Measurements from ENCODE around the gene TYRP1.

GRCh38 chr9:12643686-12644085 lies 49.5 kb upstream of the TYRP1 start:
- TF ChIP-seq, protein P1, sequence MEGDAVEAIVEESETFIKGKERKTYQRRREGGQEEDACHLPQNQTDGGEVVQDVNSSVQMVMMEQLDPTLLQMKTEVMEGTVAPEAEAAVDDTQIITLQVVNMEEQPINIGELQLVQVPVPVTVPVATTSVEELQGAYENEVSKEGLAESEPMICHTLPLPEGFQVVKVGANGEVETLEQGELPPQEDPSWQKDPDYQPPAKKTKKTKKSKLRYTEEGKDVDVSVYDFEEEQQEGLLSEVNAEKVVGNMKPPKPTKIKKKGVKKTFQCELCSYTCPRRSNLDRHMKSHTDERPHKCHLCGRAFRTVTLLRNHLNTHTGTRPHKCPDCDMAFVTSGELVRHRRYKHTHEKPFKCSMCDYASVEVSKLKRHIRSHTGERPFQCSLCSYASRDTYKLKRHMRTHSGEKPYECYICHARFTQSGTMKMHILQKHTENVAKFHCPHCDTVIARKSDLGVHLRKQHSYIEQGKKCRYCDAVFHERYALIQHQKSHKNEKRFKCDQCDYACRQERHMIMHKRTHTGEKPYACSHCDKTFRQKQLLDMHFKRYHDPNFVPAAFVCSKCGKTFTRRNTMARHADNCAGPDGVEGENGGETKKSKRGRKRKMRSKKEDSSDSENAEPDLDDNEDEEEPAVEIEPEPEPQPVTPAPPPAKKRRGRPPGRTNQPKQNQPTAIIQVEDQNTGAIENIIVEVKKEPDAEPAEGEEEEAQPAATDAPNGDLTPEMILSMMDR (IDR thresholded peaks at IDR 0.05), result no peak
- TF ChIP-seq POLR2A (IDR thresholded peaks at IDR 0.05), result no peak
